Activated CD4-positive, alpha-beta T cell treated with anti-CD3 and anti-CD28 coated beads, Interleukin-2, amount 50 U/mL, for 24 hours (primary cell): ENCODE results near the gene CMBL.
"Not testable (repeated sequence)": the region's sequence is repeated elsewhere in the genome, so short reads cannot be mapped to it uniquely, and the experiment has no call there.

Experiments used
- DNase-seq, 2 donors: peaks; one replicate each; pipeline ENCODE4 v3.0.0-alpha.2; 2020; ENCODE audit warnings: low read depth in 1 of 2, low spot score in 1 of 2

The CMBL gene

DNA sequence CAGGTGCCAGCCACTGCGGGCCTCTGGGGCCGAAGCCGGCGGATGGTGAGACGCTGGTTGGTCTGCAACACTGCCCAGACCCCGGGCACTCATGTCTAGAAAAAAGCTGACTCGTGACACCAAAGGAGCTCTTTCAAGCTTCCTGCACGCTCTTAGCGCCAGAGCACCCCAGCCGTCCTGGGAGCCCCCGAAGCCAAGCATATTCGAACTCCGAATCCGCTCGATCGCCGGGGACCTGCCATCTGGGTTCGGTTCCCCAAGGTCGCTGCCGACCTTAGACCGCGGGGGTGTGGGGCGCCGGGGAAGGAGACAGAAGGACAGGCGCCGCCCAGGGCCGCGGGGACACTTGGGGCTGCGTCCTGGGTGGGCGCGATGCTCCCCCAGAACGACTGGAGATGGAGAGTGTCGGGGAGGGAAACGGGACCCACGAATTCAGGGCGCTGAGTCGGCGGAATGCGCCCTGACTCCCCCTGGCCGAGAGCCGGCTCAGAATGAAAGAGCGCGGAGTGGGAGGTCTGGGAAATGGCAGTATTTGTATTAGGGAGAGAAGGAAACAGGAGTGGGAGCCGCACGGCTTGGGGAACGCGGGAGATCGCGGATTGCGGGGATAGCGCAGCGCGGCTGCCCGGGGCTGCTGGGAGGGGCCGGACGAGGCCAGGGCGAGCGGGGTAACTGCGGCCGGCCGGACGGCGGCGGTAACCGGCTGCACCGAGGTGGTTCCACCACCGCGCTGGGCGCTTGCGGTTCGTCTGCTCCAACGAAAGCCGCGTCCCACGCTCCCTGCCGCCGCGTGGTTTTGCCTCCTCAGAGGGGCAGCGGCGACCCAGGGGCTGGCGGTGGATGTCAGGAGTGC is 25.7 kb upstream of the CMBL start:
- DNase-seq: no peak

DNA sequence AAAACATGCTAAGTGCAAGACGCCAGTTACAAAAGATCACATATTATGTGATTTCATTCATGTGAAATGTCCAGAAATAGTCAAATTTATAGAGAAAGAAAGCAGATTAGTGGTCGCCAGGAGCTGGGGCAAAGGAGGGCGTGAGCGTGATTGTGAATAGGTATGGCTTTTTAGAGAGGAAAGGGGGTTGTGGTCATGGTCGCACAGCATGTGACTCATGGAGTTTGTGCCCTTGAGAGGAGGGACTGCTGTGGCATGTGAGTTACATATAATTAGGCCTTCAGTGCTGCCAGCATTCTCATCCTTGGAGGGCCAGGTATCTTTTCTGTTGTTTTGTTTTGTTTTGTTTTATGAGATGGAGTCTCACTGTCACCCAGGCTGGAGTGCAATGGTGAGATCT is 24.6 kb upstream of the CMBL start:
- DNase-seq: no peak

DNA sequence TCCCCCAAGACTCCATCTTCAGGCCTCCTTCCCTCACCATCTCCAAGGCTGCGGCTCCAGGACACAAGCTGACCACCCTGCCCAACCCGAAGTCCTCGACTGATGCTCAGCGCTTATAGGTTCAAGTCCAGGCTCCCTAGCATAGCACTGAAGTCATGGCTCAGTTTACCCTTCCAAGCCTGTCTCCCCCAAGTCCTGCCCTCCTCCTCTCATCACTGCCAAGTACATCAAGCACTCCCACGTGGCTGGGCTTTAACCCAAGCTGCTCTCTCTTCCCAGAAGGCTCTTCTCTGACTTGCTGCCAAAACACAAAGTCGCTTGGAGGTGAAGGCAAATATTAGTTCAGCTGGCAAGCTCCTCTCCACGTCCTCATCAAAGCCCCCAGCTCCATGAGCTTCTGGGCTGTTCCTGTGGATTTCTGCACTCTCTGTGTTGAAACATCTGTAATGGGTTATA is 23.7 kb upstream of the CMBL start:
- DNase-seq: no peak

DNA sequence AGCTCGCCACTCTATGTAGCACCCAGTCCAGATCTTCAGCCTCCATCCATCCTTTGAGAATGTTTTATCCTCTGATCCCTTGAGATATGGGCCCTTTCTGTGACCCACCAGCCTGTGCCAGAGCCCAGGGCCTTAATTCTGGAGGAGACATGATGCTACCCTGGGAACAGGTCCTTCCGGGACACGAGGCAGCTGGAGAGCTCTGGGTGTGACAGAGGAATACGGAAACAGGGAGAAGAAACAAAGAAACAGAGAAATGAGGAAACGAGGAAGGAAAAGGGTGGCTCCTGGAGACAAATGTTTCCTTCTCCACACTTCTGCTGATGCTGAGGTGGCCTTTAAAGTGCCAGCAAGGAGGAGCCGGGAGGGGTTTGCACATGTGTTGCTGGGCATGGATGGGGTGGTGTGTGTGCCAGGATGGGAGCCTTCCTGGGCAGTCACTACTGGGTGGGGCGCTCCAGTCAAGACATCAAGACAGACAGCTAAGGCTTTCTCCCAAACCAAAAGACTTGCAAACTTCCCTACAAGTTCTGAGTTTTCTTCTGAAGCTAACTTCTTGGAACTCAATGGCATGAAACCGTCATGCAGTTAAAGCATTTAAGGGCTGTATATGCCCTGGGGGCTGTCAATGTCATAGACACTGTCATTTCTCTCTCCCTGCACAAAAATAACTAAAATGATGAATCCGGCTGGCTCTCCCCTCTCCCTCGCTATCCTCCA is 23.0 kb upstream of the CMBL start:
- no peak for DNase-seq

DNA sequence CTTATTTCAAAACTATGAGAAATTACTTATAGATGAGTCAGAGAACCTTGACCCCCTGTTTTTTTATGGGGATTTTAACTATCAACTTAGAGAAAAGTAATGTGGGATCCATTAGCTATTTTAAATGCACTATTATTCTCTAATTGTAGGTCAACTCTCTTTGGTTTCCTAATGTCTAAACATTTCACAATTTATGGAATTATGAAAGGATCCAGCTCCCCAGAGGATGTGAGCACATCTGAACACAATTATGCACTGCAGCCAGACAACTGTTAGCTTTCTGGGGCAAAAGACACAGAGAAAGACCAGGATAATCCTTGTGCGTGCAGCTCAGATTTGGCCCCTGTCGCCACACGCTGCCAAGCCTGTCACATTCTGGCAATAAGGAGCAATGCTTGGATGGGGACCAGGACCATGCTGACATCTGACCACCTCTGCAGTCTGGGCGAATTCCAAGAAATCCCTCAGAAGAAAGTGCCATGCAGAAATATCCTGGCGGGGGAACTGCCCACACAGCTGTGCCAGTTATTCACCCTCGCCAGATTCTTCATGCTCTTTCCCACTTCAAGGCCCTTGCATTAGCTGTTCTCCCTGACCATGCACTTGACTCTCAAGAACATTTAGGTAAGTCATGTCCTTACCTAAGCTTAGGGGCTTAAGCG is 22.2 kb upstream of the CMBL start:
- DNase-seq: no peak

DNA sequence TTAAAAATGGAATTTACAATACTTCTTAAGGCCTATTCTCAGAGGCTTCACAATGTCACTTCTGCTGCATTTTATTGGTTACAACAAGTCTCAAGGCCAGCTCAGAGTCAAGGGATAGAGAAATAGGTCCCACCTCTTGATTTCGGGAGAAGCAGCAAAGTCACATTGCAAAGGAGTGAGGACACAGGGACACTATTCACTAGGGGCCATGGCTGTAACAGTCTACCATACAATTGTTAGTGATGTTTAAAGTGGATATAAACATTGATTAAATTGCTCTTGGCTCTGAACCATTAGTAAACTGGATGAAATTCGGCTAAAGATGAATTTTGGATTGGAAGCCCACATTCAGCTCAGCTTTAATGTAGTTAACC is 21.7 kb upstream of the CMBL start:
- no peak for DNase-seq

DNA sequence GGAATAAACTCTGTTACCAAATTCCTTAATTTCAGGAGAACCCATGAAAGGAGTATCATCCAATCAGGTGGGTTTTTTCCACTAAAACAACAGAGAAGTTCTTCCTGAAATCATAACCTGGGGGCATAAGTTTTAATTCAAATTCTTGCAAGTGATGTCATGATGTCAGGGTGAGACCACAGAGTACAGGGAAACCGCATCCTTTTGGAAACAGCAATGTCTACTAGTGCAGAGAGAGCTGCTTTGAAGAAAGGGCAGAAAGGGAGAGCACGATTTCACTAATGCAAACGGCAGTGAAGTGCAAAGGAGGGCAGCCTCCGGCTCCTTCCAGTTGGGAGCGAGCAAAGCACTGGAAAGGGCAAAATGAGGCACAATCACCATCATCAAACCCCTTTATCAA is 20.6 kb upstream of the CMBL start:
- DNase-seq: no peak

DNA sequence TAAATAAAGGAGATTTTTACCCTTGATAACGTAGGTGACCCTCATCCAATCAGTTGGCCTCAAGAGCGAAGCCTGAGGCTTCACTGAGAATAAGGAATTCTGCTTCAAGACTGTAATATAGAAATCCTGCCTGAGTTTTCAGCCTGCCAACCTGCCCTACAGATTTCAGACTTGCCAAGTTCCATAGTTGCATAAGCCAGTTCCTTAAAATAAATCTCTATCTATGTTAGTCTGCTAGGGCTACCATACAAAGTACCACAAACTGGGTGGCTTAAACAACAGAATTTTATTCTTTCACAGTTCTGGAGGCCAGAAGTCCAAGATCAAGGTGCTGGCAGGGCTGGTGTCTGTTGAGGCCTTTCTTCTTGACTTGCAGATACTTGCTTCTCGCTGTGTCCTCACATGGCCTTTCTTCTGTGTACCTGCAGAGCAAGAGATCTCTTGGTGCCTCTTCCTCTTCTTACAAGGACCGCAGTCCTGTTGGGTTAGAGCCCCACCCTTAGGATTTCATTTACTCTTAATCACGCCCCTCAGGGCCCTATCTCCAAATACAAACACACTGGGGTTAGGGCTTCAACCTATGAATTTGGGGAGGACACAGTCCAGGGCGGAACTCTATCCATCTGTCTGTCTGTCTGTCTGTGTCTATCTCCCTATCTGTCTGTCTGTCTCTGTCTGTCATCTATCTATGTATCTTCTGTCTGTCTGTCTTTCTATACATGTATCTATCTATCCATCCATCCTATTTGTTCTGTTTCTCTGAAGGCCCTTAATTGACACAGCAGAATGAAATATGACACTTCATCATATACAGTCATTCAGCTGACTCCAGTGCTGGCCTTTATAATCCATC is 17.0 kb upstream of the CMBL start:
- DNase-seq: no peak

DNA sequence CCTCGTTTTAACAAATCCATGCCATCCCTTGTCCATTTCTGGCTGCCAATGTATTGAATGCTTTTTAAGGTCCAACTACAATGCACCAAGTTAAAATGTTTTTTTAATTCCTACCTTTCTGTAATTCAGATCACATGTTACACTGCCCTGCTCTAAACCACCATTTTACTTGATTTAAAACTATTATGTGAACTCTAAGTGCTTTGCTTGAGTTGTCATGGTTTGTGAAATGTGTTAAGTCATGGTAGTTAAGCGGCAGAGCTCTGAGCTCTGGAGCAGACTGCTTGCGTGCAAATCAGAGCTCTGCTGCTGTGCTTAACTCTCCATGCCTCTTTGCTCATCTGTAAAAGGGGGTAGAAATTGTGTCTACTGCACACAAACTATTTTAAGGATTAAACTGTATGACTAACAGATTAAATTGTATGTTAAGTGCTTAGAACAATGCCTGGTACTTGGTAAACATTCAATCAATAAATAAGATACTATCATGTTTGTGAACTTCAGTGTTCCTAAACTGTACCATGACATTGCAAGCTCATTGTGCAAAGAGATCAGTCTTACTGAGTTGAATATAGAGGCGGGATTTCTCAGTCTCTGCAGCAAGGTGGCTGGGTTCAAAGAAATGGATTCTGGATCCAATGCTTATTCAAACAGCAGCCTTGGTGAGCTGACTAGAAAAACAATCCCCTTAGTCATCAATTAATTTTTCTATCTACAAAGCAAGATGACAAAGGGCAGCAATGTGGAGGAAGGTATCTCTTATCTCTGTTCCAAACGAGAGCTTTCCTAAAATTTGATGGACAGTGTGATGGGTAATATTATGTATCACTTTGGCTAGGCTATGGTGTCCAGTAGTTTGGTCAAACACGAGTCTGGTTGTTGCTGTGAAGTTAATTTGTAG is 16.1 kb upstream of the CMBL start:
- DNase-seq: no peak

DNA sequence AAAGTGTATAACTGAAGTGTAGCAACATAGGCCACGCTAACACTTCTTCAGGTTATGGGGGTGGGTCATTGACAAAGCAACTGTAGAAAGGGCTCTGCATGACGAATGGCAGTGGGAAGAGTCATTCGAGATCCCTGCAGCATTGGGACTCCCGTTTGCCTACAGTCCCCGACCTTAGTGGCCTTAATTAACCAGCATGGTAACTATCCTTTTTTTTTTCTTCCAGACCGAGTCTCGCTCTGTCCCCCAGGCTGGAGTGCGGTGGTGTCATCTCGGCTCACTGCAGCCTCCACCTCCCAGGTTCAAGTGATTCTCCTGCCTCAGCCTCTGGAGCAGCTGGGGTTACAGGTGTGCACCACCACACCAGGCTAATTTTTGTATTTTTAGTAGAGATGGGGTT is 14.2 kb upstream of the CMBL start:
- no peak for DNase-seq

DNA sequence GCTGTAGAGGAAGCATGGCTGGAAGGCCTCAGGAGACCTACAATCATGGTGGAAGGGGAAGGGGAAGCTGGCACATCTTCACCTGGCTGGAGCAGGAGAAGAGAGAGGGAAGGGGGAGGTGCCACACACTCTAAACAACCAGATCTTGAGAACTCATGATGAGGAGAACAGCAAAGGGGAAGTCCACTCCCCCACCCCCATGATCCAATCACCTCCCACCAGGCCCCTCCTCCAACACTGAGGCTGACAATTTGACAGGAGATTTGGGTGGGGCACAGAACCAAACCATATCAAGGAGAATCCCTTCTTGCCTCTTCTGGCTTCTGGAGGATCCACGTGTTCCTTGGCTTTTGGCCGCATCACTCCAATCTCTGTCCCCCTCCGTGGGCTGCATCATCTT is 13.1 kb upstream of the CMBL start:
- DNase-seq: no peak

DNA sequence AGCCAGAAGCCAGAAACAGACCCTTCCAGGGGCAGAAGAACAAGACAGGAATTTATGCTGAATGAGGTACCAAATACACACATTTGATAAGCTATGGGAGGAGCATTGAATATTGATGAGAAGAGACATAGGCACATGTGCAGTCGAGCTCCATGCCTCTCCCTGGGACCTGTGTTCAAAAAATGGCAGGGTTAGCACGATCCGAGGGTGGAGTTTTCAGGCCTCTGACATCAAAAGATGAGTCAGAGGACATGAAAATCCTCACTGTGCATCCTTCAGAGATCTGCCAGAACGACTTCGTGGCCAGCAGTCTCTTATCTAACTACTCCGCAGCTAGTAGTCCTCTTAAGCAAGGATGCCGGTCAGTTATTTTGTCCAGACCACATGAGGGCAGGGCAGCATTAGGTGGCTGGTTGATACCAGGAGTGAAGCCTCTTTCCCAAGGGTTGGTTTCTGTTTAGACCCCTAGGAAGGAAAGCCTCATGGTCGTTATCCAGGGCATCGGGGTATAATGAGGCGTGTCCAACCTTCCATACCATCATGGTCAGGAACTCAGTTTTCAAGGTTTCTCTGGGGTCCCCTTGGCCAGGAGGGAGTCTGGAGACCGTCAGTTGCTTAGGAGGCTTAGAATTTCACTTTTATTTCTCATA is 11.6 kb upstream of the CMBL start:
- DNase-seq: no peak

DNA sequence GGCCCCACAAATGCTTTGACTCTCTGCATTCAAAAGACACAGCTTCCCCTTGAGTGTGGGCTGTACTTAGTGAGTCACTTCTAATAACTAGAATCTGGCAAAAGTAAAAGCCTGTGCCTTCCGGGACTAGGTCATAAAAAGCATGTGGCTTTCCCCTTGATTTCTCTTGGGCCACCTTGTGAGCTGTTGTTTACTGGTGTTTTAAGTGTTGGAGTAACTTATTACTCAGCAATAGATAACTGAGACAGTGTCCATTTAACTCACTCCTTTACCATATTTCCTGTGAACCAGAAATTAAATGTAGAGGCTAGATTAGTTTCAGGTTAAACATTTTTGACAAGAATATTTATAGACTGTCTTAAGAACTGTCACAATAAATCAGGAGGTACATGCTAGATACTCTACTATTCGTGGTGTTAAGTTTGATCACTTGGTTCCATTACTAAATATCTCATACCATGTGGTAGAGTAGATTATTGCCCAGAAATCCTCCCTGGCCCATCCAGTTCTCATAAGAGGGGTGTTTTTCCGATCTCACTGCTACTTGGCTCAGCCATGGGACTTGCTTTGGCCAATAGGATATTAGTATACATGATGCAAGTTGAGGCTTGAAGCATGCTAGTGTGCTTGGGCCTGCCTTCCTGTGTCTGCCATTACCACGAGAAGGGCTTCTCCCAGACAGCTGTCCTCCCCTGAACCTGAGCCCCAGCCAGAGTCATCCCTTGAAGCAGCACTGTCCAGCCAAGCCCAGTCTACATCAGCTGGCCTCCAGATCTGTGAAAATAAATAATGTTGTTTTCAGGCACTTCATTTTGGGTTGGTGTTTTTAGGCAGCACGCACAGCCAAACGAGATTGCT is 10.4 kb upstream of the CMBL start:
- DNase-seq: no peak

DNA sequence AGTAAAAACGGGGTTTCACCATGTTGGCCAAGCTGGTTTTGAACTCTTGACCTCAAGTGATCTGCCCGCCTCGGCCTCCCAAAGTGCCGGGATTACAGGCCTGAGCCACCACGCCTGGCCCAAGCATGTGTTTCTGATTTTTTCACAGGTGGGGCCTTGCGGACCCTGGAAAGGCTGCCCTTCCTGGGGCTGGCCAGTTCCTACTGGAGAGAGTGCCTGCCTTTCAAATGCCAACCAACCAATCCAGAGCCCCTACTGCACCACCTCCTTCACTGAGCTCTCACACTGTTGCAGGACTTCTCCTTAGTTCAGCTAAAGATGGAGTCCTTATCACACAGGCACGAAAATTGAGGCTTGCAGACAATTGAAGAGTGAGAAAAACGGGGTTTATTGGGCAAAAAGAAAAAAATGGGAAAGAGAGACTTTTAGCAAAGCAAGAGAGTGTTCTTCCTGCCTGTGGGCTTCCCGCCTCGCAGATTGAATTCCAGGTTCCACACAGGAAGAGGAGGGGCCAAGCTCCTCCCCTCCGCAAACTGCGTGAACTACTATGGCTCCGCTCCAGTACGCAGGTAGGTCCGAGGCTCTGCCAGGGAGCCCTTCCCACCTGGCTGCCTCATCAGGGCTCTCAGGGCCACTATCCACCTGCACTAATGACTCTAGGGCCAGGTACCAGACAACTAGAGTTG is 8.3 kb upstream of the CMBL start:
- no peak for DNase-seq

DNA sequence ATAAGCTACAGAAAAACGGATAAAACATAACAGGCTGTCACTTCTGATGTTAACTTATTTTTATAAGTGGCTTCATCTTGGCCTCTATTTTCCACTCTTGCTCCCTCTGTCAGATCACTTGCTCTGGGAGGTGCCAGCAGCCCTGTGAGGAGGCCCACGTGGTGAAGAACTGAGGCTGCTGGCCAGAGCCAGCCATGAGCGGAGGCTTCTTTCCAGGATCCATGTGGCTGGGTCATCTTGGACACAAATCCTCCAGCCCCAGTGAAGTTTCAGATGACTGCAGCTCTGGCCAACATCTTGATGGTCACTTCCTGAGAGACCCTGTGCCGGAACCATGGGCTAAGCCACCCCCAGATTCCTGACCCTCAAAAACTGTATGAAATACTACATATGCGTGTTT is 7.5 kb upstream of the CMBL start:
- DNase-seq: no peak

DNA sequence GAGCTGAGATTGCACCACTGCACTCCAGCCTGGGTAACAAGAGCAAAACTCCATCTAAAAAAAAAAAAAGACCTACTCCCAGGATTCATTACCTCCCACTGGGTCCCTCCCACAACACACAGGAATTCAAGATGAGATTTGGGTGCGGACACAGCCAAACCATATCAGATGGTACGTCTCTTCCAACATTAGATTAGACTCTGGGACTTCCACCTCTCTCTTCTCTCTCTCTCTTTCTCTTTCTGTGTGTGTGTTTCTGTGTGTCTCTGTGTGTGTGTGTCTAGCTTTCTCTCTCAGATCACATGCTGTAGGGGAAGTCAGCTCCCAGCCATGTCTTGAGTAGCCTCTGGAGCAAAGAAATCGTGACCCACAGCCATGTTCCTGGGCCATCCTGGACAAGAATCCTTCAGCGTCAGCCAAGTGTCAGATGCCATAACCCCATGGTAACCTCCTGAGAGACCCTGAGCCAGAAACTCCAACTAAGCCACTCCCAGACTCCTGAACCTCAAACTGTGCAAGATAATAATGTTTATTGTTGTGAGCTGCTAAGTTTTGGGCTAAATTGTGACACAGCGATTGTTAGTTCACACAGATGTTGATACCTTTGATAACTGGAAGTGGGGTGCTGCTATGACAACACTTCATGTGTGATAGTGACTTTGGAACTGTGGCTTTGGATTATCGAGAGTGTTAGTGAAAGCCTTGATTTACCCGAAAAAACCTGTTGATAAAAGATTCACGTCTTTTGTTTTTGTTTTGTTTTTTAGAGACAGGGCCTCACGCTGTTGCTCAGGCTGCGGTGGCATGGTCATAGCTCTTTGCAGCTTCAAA is 4.1 kb upstream of the CMBL start:
- DNase-seq: no peak

DNA sequence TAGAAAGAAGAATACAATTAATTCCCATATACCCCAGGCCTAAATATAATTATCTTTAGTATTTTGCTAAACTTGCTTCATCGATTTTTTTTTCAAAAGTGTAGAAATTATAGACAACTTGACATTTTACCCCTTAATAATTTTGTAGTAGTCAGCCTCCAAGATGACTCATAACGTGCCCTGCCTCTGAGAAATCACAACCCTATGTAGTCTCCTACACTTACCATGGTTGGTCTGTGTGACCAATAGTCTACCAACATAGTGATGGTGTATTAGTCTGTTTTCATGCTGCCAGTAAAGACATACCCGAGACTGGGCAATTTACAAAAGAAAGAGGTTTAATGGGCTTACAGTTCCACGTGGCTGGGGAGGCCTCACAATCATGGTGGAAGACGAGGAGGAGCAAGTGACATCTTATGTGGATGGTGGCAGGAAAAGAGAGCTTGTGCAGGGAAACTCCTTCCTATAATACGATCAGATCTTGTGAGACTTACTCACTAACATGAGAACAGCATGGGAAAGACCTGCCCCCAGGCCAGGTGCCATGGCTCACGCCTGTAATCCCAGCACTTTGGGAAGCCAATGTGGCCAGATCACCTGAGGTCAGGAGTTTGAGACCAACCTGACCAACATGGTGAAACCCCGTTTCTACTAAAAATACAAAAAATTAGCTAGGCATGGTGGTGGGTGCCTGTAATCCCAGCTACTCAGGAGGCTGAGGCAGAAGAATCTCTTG is 3.3 kb upstream of the CMBL start:
- not testable (repeated sequence) for DNase-seq
